Epithelial cell of proximal tubule (primary cell): ENCODE data around the gene NCOA7. TPM values are rescaled to one million over a fixed set of nuclear protein-coding genes. Genes with fewer than 3 reads are reported as not detected.
A peak's percentile ranks its signal among the peaks of the same experiment; 100 is the strongest.

Experiments used
- DNase-seq: peaks from one replicate; pipeline ENCODE4 v3.0.0-alpha.2; 2011; ENCODE audit warnings: low read depth
- H3K4me3 ChIP-seq: 2 replicates; pipeline ENCODE4 v1.5.1; 2011; ENCODE audit warnings: low read depth, mild to moderate bottlenecking, low read length
- CTCF ChIP-seq: conservative IDR thresholded peaks from 2 replicates; pipeline ENCODE4 v1.5.1; 2012; ENCODE audit warnings: low read depth, mild to moderate bottlenecking, low read length
- total RNA-seq: library from RNA; depleted of rRNA; stranded (reverse); fragments of >200 nt; gene quantifications from 2 replicates; pipeline ENCODE4 v1.2.3, GENCODE V29; 2015

The NCOA7 gene
- total RNA-seq, 1 donor from 2014 or later = 8.2 TPM

GRCh38 chr6:125812394-125813292 lies 21.9 kb downstream of the NCOA7 start:
- H3K4me3 ChIP-seq = peak overlapping the region; percentile 26
- DNase-seq = peak; percentile 84
- TF ChIP-seq CTCF = no peak

- no peak for DNase-seq
- TF ChIP-seq CTCF = no peak
- no peak overlapping the region for H3K4me3 ChIP-seq
These were observed 23.7 kb downstream of the NCOA7 start for GRCh38 chr6:125814481-125814880.

- TF ChIP-seq CTCF = no peak
- no peak for DNase-seq
- H3K4me3 ChIP-seq = peak overlapping the region; percentile 27
These were observed 24.5 kb downstream of the NCOA7 start for GRCh38 chr6:125815080-125815910.

- DNase-seq = no peak
- no peak overlapping the region for H3K4me3 ChIP-seq
- TF ChIP-seq CTCF = no peak
These were observed 26.1 kb downstream of the NCOA7 start for GRCh38 chr6:125816828-125817280.

- no peak for TF ChIP-seq CTCF
- DNase-seq = no peak
- no peak overlapping the region for H3K4me3 ChIP-seq
These were observed 27.5 kb downstream of the NCOA7 start for GRCh38 chr6:125818225-125818657.

GRCh38 chr6:125818772-125819260 lies 28.1 kb downstream of the NCOA7 start:
- DNase-seq = no peak
- no peak for TF ChIP-seq CTCF
- H3K4me3 ChIP-seq = no peak overlapping the region
